ENCODE data around the gene ENTHD1. TPM values are rescaled to one million over a fixed set of nuclear protein-coding genes. Genes with fewer than 3 reads are reported as not detected.

Gene ENTHD1
- total RNA-seq, 2 experiments from 2014 or later: not detected

DNA sequence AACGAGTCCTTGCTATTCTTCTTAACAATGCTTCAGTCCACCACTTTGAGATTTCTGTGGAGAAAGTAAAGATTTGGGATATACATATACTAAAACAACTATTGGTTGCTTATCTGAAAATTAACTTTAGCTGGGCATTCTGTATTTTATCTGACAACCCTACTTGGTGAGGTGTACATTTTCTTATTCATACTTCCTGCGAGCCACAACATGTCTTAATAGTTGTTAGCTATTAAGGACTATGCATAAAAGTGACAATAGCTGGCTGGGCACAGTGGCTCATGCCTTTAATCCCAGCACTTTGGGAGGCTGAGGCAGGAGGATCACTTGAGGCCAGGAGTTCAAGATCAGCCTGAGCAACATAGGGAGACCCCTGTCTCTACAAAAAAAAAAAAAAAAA lies 38.6 kb upstream of the ENTHD1 start:
- H3K9me2 ChIP-seq (ENCODE audit: insufficient read depth, low read length): no peaks in the 10 kb centered on the region
- no peaks in the 10 kb centered on the region for H4K20me1 ChIP-seq (ENCODE audit: insufficient read depth, low read length)
- peaks cover 25% of the 10 kb centered on the region for H3K4me1 ChIP-seq (ENCODE audit: insufficient read depth, low read length, poor library complexity, severe bottlenecking)
- H3K36me3 ChIP-seq (ENCODE audit: insufficient read depth, low read length): no peaks in the 10 kb centered on the region
- BruUV-seq (replicated peaks): no TSS peak
- H3K4me3 ChIP-seq (ENCODE audit: low read depth, low read length, poor library complexity, severe bottlenecking): no peak overlapping the region
- H3K27ac ChIP-seq (ENCODE audit: low read depth, low read length, poor library complexity, severe bottlenecking): no peak overlapping the region
- ChIA-PET POLR2A (no interaction called here), CTCF (ENCODE audit: unreplicated experiment) (no interaction called here)
- TF ChIP-seq, protein P1, sequence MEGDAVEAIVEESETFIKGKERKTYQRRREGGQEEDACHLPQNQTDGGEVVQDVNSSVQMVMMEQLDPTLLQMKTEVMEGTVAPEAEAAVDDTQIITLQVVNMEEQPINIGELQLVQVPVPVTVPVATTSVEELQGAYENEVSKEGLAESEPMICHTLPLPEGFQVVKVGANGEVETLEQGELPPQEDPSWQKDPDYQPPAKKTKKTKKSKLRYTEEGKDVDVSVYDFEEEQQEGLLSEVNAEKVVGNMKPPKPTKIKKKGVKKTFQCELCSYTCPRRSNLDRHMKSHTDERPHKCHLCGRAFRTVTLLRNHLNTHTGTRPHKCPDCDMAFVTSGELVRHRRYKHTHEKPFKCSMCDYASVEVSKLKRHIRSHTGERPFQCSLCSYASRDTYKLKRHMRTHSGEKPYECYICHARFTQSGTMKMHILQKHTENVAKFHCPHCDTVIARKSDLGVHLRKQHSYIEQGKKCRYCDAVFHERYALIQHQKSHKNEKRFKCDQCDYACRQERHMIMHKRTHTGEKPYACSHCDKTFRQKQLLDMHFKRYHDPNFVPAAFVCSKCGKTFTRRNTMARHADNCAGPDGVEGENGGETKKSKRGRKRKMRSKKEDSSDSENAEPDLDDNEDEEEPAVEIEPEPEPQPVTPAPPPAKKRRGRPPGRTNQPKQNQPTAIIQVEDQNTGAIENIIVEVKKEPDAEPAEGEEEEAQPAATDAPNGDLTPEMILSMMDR (conservative IDR thresholded peaks at IDR 0.05; ENCODE audit: low read length): no peak
- no peak for TF ChIP-seq EZH2phosphoT487 (IDR thresholded peaks at IDR 0.05; ENCODE audit: borderline replicate concordance, low read depth, low read length)
- no peak for DNase-seq (ENCODE audit: low spot score)
- H3K79me2 ChIP-seq (ENCODE audit: insufficient read depth, low read depth, low read length): no peaks in the 10 kb centered on the region
- H3K4me2 ChIP-seq (ENCODE audit: low read length): no peak overlapping the region
- H3K9me3 ChIP-seq (ENCODE audit: low read length): no peaks in the 10 kb centered on the region
- no peak overlapping the region for H2AFZ ChIP-seq (ENCODE audit: low read length)
- intact Hi-C loops (cut with micrococcal nuclease; ENCODE audit: unreplicated experiment): loop anchor here (5.0 kb wide), 1 partner anchor 90 kb away; no protein-coding TSS in a partner anchor

DNA sequence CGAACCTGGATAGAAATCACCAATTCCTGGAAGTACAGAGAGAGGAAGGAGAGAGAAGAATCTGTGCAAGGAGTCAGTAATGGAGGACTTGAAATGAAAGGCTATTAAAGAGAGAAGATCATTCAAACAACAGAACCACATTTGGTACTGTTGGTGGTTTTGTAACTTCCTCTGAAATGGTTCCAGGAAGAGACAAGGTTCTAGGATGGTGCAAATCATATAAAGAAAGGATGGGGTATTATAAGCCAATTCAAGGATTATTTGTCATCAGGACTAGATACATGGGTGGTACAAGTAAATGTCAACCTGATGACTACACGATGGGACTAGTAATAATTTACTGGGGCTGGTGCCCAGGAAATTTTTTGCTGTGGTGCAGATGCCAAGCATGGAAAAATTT lies 37.7 kb upstream of the ENTHD1 start:
- intact Hi-C loops (cut with micrococcal nuclease; ENCODE audit: unreplicated experiment): loop anchor here (5.0 kb wide), 1 partner anchor 91 kb away; no protein-coding TSS in a partner anchor
- H4K20me1 ChIP-seq (ENCODE audit: insufficient read depth, low read length): no peaks in the 10 kb centered on the region
- TF ChIP-seq EZH2phosphoT487 (IDR thresholded peaks at IDR 0.05; ENCODE audit: borderline replicate concordance, low read depth, low read length): no peak
- TF ChIP-seq, protein P1 (conservative IDR thresholded peaks at IDR 0.05; ENCODE audit: low read length): no peak
- no peaks in the 10 kb centered on the region for H3K36me3 ChIP-seq (ENCODE audit: insufficient read depth, low read length)
- peaks cover 17% of the 10 kb centered on the region for H3K4me1 ChIP-seq (ENCODE audit: insufficient read depth, low read length, poor library complexity, severe bottlenecking)
- no peak for DNase-seq (ENCODE audit: low spot score)
- H3K4me2 ChIP-seq (ENCODE audit: low read length): no peak overlapping the region
- CTCF ChIA-PET (ENCODE audit: unreplicated experiment): no interaction called here
- no peaks in the 10 kb centered on the region for H3K9me3 ChIP-seq (ENCODE audit: low read length)
- POLR2A ChIA-PET: no interaction called here
- H3K9me2 ChIP-seq (ENCODE audit: insufficient read depth, low read length): no peaks in the 10 kb centered on the region
- no TSS peak for BruUV-seq (replicated peaks)
- no peaks in the 10 kb centered on the region for H3K79me2 ChIP-seq (ENCODE audit: insufficient read depth, low read depth, low read length)
- H3K27ac ChIP-seq (ENCODE audit: low read depth, low read length, poor library complexity, severe bottlenecking): no peak overlapping the region
- H2AFZ ChIP-seq (ENCODE audit: low read length): no peak overlapping the region
- H3K4me3 ChIP-seq (ENCODE audit: low read depth, low read length, poor library complexity, severe bottlenecking): no peak overlapping the region

DNA sequence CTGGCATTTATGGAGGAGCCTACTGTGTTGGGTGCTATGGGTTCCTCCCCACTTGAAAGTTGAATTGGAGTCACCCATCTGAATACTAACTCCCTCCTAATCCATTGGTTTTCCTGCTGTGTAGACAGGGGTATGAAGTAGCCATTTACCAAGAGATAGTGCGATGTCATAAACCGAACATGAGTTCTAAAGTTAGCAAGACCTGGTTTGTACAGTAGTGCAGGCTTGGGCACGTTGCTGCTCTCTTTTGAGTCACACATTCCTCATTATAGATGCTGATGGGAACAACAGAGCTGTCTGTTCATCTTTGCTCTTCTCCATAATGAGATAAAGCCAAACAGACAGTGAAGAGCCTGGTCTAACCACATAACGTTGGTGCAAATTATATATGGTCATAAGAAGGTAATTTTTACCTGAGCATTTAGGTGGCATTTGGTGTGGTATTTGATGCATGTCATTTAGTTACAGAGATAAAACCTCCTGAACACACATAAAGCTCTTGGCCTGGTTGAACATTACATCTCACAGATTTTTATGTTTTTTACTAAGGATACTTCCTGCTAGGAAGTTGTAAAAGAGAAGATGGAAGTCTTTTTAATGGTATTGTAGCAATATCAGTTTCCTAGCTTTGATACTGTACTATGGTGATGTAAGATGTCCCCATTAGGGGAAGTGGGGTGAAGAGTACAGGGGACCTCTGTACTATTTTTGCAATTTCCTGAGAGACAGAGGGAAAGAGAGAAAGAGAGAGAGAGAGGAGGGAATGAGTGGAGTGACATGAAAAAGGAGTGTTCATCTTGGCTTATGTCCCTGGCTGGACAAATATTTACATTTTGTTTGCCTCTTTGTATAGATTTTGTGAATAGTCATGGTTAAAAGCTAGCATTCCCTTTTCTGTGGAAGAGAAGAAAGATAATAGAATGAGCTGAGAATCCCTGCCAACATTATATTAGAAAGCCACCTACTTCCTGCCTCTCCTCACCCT lies 35.3 kb upstream of the ENTHD1 start:
- Histone ChIP-seq H2AFZ (ENCODE audit: low read length) (no peak overlapping the region), H3K4me1 (ENCODE audit: insufficient read depth, low read length, poor library complexity, severe bottlenecking) (peaks cover 9% of the 10 kb centered on the region), H4K20me1 (ENCODE audit: insufficient read depth, low read length) (no peaks in the 10 kb centered on the region), H3K27ac (ENCODE audit: low read depth, low read length, poor library complexity, severe bottlenecking) (no peak overlapping the region), H3K9me3 (ENCODE audit: low read length) (no peaks in the 10 kb centered on the region), H3K79me2 (ENCODE audit: insufficient read depth, low read depth, low read length) (no peaks in the 10 kb centered on the region), H3K4me2 (ENCODE audit: low read length) (no peak overlapping the region), H3K9me2 (ENCODE audit: insufficient read depth, low read length) (no peaks in the 10 kb centered on the region), H3K36me3 (ENCODE audit: insufficient read depth, low read length) (no peaks in the 10 kb centered on the region), H3K4me3 (ENCODE audit: low read depth, low read length, poor library complexity, severe bottlenecking) (no peak overlapping the region)
- ChIA-PET POLR2A (no interaction called here), CTCF (ENCODE audit: unreplicated experiment) (no interaction called here)
- no TSS peak for BruUV-seq (replicated peaks)
- DNase-seq (ENCODE audit: low spot score): no peak
- TF ChIP-seq, protein P1 (conservative IDR thresholded peaks at IDR 0.05; ENCODE audit: low read length): no peak
- TF ChIP-seq EZH2phosphoT487 (IDR thresholded peaks at IDR 0.05; ENCODE audit: borderline replicate concordance, low read depth, low read length): no peak
- intact Hi-C loops (cut with micrococcal nuclease; ENCODE audit: unreplicated experiment): no loop called here
